Measurements from ENCODE around the gene NSUN2. TPM values are rescaled to one million over a fixed set of nuclear protein-coding genes. Genes with fewer than 3 reads are reported as not detected.

The NSUN2 gene
- polyA plus RNA-seq, 1 donor from 2014 or later = 47.5 TPM

GRCh38 chr5:6567835-6568234 lies 65.0 kb downstream of the NSUN2 start:
- Histone ChIP-seq H3K4me3 (ENCODE audit: low read length) (no peak overlapping the region), H3K36me3 (ENCODE audit: insufficient read depth, low read length) (no peaks in the 10 kb centered on the region), H3F3A (ENCODE audit: insufficient read depth, low read length, poor library complexity, severe bottlenecking) (no peaks in the 10 kb centered on the region), H2AFZ (ENCODE audit: low read depth, low read length) (no peak overlapping the region), H3K4me2 (ENCODE audit: low read length) (no peak overlapping the region), H3K79me2 (replicated peaks; ENCODE audit: insufficient read depth, low read length) (no peaks in the 10 kb centered on the region), H3K9me3 (ENCODE audit: low read length) (no peaks in the 10 kb centered on the region), H3K9ac (ENCODE audit: low read length) (no peak overlapping the region), H4K20me1 (ENCODE audit: insufficient read depth) (no peaks in the 10 kb centered on the region), H3K9me2 (ENCODE audit: insufficient read depth, low read length) (no peaks in the 10 kb centered on the region), H3K27me3 (ENCODE audit: insufficient read depth, low read depth, low read length) (no peaks in the 10 kb centered on the region), H3K27ac (ENCODE audit: low read length) (no peak overlapping the region)
- TF ChIP-seq EP300 (conservative IDR thresholded peaks at IDR 0.05; ENCODE audit: poor library complexity, severe bottlenecking) = no peak
- TF ChIP-seq EZH2 (IDR thresholded peaks at IDR 0.05; ENCODE audit: borderline replicate concordance, insufficient read depth, low read length, poor library complexity, severe bottlenecking) = no peak
- TF ChIP-seq POLR2AphosphoS5 (IDR thresholded peaks at IDR 0.05) = no peak
- no peak for TF ChIP-seq MXI1 (conservative IDR thresholded peaks at IDR 0.05; ENCODE audit: poor library complexity, severe bottlenecking)
- TF ChIP-seq CTCF (IDR thresholded peaks at IDR 0.05; ENCODE audit: poor library complexity, severe bottlenecking) = no peak
- no peak for TF ChIP-seq SMC3 (conservative IDR thresholded peaks at IDR 0.05; ENCODE audit: poor library complexity)
- no peak for TF ChIP-seq TAF1 (IDR thresholded peaks at IDR 0.05; ENCODE audit: low read depth)

- H3K27me3 ChIP-seq (ENCODE audit: insufficient read depth, low read depth, low read length) = no peaks in the 10 kb centered on the region
- no peak overlapping the region for H3K4me2 ChIP-seq (ENCODE audit: low read length)
- H3F3A ChIP-seq (ENCODE audit: insufficient read depth, low read length, poor library complexity, severe bottlenecking) = no peaks in the 10 kb centered on the region
- no peaks in the 10 kb centered on the region for H4K20me1 ChIP-seq (ENCODE audit: insufficient read depth)
- H3K9me2 ChIP-seq (ENCODE audit: insufficient read depth, low read length) = no peaks in the 10 kb centered on the region
- H3K36me3 ChIP-seq (ENCODE audit: insufficient read depth, low read length) = no peaks in the 10 kb centered on the region
- no peak overlapping the region for H3K27ac ChIP-seq (ENCODE audit: low read length)
- no peak overlapping the region for H3K4me3 ChIP-seq (ENCODE audit: low read length)
- H3K79me2 ChIP-seq (replicated peaks; ENCODE audit: insufficient read depth, low read length) = no peaks in the 10 kb centered on the region
- TF ChIP-seq REST (IDR thresholded peaks at IDR 0.05; ENCODE audit: borderline replicate concordance) = no peak
- no peak for TF ChIP-seq EZH2 (IDR thresholded peaks at IDR 0.05; ENCODE audit: borderline replicate concordance, insufficient read depth, low read length, poor library complexity, severe bottlenecking)
- TF ChIP-seq CTCF (IDR thresholded peaks at IDR 0.05; ENCODE audit: poor library complexity, severe bottlenecking) = no peak
- no peak for TF ChIP-seq TAF1 (IDR thresholded peaks at IDR 0.05; ENCODE audit: low read depth)
- H2AFZ ChIP-seq (ENCODE audit: low read depth, low read length) = no peak overlapping the region
- no peak overlapping the region for H3K9ac ChIP-seq (ENCODE audit: low read length)
- no peaks in the 10 kb centered on the region for H3K9me3 ChIP-seq (ENCODE audit: low read length)
Observed at GRCh38 chr5:6567068-6567467, 65.8 kb downstream of the NSUN2 start.

Data from neural cell (in vitro differentiated cells).